ENCODE measurements around the gene MRGPRE.

MRGPRE gene

DNA sequence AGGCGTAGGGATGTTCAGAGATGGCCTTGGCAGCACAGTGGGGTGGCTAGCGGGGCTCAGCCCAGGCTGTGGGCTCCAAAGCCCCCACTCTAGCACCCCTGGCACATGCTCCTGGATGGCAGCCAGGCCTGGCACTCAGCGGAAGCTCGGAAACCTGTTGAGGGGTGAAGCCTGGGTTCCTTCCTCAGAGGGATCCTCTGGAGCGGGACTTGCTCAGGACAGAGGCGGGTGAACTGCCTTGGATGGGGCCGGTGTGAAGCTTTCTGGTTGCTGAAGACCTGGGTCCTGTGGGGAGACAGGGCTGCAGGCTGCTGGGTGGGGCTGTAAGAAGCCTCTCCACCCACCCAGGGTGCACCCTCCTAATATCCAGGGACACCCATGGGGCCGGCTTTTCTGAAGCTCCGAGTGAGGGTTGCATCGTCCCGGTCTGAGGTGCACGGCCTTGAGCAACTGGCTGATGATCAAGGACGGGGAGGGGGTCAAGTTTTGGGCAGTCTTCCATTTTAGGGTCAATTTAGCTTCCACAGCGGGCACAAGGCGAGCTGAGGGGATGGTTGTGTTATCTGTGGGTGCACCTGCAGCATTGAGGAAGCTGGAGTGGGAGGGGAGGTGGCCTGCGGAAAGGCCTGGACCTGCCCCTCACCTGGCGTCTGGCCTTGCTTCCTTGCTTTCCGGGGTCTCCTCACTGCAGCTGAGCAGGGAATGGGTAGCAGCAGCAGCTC, 5.2 kb downstream of the MRGPRE start:
- DNase-seq (ENCODE audit: low read depth): no peak

GRCh38 chr11:3225826-3226750, 6.1 kb downstream of the MRGPRE start:
- no peak for DNase-seq (ENCODE audit: low read depth)

GRCh38 chr11:3225159-3225758, 7.0 kb downstream of the MRGPRE start:
- no peak for DNase-seq (ENCODE audit: low read depth)

GRCh38 chr11:3224401-3225057, 7.7 kb downstream of the MRGPRE start:
- DNase-seq (ENCODE audit: low read depth): no peak

DNA sequence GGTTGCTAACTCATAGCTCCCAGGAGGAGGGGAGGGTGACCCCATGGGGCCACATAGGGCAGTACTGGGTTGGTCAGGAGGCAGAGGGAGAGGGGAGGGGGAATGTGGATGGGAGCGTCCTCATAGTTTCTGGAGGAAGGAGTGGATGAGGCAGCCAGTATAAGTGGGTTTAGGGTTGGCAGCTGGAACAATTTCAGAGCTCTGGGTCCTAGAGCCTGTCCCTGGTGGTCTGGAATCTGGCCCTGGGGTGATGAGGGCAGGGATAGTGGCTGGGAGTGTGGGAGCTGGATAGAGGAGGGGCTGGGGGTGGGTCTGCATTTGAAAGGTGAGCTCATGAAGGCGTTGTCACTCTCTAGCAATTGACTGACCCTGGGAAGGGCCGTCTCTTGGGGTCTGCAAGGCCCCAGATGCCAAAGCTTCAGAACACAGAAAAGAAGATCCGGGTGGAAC, 8.3 kb downstream of the MRGPRE start:
- DNase-seq (ENCODE audit: low read depth): no peak

DNA sequence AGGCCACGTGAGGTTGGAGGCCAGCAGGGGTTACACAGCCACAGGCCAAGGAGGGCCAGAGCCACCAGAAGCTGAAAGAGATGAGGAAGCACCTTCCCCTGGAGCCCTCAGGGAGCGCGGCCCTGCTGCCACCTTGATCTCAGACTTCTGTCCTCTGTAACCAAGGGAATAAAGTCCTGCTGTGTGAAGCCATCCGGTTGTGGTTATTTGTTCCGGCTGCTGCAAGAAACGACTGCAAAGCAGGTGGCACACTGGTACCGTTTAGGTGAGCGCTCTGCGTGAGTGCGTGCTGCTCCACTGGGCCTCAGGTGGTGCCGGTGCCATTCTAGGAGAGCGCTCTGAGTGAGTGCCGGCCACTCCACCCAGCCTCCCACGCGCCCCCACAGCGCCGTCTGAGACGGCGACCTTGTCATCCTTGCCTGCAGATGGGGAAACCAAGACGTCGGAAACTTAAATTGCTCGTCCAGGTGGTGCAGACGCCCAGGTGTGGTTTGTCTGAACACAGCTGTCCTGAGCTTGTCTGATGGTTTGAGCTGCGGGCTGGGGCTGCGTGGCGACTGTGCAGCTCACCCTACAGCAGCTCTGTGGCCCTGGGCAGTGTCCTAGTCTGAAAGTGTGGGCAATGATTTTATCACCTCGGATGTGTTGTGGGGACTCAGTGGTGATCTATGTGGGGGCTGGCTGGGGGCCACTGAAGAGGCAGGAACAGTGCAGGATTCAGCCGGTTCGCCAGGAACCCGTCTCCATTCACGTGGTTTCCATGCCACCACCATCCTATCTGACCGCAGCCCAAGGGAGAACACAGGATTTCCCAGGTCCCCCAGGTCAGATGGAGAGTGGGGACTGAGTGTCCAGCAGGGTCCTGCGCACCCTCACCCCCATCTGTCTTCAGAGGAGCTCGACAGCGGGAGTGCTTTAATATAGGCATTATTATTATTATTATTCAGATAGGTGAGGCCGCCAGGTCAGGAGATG, 9.0 kb downstream of the MRGPRE start:
- DNase-seq (ENCODE audit: low read depth): no peak

DNA sequence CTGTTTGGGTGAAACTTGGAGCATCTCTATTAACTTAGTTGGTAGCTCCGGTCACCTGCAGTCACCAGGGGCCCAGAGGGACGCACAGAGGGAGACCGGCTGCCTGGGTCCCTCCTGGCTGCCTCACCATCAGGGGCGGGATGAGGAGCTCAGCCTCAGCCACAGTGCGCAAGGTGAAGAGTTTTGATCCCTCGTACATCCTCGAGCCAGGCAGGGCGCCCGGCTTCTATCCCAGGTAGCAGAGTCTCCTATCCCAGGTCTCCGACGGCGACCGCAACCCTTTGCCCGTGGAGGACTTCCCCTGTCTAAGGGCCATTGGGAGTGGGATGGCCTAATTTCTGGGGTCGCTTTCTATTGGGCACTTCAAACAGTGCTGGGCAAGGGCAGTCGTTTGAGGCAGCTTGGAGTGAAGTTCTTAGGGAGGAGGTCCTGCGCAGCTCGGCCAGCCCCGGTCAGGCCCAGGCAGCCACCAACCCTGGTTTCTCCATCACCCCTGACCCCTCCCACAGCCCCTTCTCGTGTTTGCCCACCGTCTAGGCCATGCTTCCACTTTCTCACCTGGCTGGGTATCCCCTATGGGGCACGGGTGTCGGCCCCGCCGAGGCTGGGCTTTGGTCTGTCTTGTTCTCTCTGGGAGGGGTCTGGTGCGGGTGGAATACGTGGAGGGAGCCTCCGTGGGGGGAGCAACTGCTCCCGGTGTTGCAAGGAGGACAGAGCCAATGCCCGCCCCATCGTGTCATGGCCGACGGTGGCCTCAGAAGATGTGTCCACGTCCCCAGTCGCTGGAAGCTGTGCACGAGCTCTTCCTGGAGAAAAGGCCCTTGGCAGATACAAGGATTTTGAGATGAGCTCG, 10.0 kb downstream of the MRGPRE start:
- DNase-seq (ENCODE audit: low read depth): no peak

GRCh38 chr11:3221408-3222002, 10.7 kb downstream of the MRGPRE start:
- DNase-seq (ENCODE audit: low read depth): no peak

- no peak for DNase-seq (ENCODE audit: low read depth)
These were observed 11.5 kb downstream of the MRGPRE start for GRCh38 chr11:3220521-3221407.

- DNase-seq (ENCODE audit: low read depth): no peak
These were observed 12.1 kb downstream of the MRGPRE start for GRCh38 chr11:3220101-3220500.

DNA sequence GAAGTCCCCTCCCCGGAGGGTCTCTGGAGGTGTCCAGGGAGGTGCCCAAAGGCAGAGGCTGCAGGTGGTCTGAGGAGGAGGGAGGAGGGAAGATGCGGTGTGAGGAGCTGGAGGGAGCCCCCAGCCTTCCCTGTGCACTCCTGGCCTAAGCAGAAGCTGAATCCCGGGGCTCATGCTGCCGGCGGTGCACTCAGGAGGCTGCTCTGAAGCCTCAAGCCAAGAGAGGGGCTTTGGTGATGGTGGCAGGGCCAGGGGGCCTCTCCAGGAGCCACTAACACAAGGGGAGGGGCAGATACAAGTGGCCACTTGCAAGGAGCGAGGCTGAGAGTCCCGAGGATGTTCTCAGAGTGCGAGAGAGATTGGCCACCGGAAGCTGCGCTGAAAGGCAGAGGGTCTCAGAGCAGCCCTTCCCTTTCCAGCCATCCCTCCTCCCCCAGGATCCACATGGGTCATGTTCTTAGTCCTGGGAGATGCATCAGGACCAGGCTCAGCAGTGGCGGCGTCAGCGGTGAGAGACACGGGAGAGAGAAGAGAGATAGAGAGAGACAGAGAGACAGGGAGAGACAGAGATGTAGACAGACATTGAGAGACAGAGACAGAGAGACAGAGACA, 12.8 kb downstream of the MRGPRE start:
- no peak for DNase-seq (ENCODE audit: low read depth)

- no peak for DNase-seq (ENCODE audit: low read depth)
These were observed 13.5 kb downstream of the MRGPRE start, which contains the start of gene MRGPRG for GRCh38 chr11:3218483-3219280. Gene MRGPRG (minus strand): TSS chr11:3218813. CDS start chr11:3218813, 0 bp downstream.

- no peak for DNase-seq (ENCODE audit: low read depth)
These were observed 14.3 kb downstream of the MRGPRE start for GRCh38 chr11:3217818-3218482.

- no peak for DNase-seq (ENCODE audit: low read depth)
These were observed 16.1 kb downstream of the MRGPRE start for GRCh38 chr11:3216027-3216525.

- DNase-seq (ENCODE audit: low read depth): no peak
These were observed 16.7 kb downstream of the MRGPRE start for GRCh38 chr11:3215346-3216026.

DNA sequence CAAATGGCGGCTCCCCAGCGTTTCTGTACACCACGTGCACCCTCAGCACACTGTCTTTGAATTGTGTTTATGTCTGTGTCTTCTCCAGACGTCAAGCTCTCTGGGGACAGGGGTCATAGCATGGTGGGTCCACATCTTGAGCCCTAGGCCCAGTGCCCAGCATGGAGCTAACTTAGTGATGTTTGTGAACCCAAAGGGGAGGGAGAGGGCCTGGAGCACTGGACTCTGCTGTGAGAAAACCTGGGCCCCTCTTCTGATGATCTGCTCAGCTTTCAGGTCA, 17.9 kb downstream of the MRGPRE start:
- no peak for DNase-seq (ENCODE audit: low read depth)
